Fibroblast of peridontal ligament (primary cell): ENCODE data around the gene NXNL2.

Source experiments
- DNase-seq: peaks from one replicate; pipeline ENCODE4 v3.0.0-alpha.2; 2010; ENCODE audit errors: extremely low read depth

The NXNL2 gene

DNA sequence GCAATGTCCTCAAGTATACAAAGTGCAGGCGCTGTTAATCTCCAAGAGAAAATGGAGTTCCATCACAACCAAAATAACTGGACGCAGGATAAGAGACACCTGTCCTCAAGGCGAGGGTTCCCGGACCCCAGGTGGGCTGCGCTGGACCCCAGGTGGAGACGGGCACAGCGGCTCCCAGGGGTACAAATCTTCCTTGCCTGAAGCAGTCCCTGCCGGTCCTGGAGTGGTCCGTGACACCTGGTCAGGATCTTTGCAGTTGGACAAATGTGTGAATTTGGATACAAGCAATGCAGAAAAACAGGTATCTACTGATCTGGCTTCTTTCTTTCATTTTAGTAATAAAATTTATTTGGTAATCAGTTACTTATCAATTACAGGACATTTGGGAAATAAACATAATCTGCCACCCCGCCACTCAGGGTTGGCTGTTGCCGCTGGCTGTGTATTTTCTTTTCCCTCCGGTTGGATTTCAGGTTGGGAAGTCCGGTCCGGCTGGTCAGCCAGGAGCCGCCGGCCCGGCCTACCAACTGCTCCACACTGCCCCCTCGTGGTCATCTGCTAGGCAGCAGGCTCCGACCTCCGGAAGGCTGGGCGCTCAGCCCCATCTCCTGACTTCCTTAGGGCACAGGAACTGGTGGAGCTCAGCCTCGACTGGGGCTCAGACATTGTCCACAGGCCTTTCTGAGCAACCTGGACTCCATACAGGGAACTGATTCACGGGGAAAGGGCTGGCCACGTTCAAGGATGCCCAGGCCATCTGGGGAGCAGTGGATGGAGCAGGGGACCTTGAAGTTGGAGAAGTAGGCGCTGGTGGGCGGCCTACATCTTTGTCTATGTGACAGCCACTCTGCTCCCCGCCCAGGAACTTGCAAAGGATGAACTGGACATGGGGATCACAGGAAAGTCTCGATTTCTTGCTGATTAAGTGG lies 43.4 kb downstream of the NXNL2 start:
- DNase-seq: peak; percentile 78

GRCh38 chr9:88579050-88579715 lies 44.2 kb downstream of the NXNL2 start:
- no peak for DNase-seq

- peak; percentile 15 for DNase-seq
Observed at GRCh38 chr9:88580961-88581360, 46.0 kb downstream of the NXNL2 start.

GRCh38 chr9:88583901-88584596 lies 49.1 kb downstream of the NXNL2 start:
- DNase-seq: peak; percentile 45

GRCh38 chr9:88585426-88585825 lies 50.4 kb downstream of the NXNL2 start:
- no peak for DNase-seq

DNA sequence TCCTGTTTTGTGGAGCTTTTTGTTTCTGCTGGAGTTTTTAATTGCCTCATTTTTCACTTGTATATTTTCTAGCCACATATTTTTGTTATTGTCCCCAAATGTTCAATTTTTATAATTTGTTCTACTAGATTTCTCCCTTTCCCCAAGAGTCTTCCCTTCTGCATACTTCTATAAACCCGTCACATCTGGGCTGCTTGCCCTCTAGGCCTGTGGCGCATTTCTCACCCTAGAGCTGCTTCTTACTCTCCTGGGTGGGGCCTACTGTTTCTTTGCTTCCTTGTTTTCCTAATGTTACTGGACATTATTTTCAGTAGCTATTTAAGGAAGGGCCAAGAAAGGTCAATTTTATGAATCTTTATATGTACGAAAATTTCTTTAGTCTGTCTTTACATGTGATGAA lies 51.5 kb downstream of the NXNL2 start:
- DNase-seq: peak; percentile 75

GRCh38 chr9:88587182-88587581 lies 52.2 kb downstream of the NXNL2 start:
- no peak for DNase-seq

- peak; percentile 62 for DNase-seq
Observed at GRCh38 chr9:88587885-88588649, 53.1 kb downstream of the NXNL2 start.

GRCh38 chr9:88589656-88590055 lies 54.7 kb downstream of the NXNL2 start:
- no peak for DNase-seq

- no peak for DNase-seq
Observed at GRCh38 chr9:88590558-88591146, 55.7 kb downstream of the NXNL2 start.

GRCh38 chr9:88593537-88594185 lies 58.7 kb downstream of the NXNL2 start:
- DNase-seq: peak; percentile 85
